Activated CD8-positive, alpha-beta memory T cell treated with anti-CD3 and anti-CD28 coated beads, Interleukin-2, amount 10 ng/mL, durations not matched to agents 7 days and 5 days (primary cell): ENCODE data around the gene SMIM5. TPM values are rescaled to one million over a fixed set of nuclear protein-coding genes. Genes with fewer than 3 reads are reported as not detected.

Experiments
- ATAC-seq: fragments of 150-1000 bp; cut with Tn5 transposase; one replicate; pipeline ENCODE4 v1.10.0; 2021; ENCODE audit warnings: moderate library complexity
- CTCF ChIA-PET: fragments of 350-600 bp; sonication (Branson Sonifier 250); formaldehyde crosslinking; loops from one replicate; lab custom pipeline; 2021; ENCODE audit warnings: antibody characterized with exemption; lab: Charles Lee
- DNase-seq: peaks from one replicate; pipeline ENCODE4 v3.0.0-alpha.2; 2020
- H3K27ac Mint-ChIP-seq: one replicate; pipeline ENCODE4 v1.8.0; 2021; ENCODE audit warnings: mild to moderate bottlenecking, mixed read lengths
- H3K27me3 Mint-ChIP-seq: one replicate; pipeline ENCODE4 v1.8.0; 2021; ENCODE audit warnings: mixed read lengths
- H3K36me3 Mint-ChIP-seq: one replicate; pipeline ENCODE4 v1.8.0; 2021; ENCODE audit warnings: mild to moderate bottlenecking, mixed read lengths
- H3K4me1 Mint-ChIP-seq: one replicate; pipeline ENCODE4 v1.8.0; 2021; ENCODE audit warnings: mixed read lengths
- H3K4me3 Mint-ChIP-seq: one replicate; pipeline ENCODE4 v1.8.0; 2021; ENCODE audit warnings: mild to moderate bottlenecking, moderate library complexity, mixed read lengths
- H3K9me3 Mint-ChIP-seq: one replicate; pipeline ENCODE4 v1.8.0; 2022; ENCODE audit warnings: low read depth, mixed read lengths
- total RNA-seq, 2 experiments: library from RNA; stranded (reverse); gene quantifications; one replicate each; pipeline ENCODE4 v1.2.3, GENCODE V29; 2021

SMIM5 gene
- total RNA-seq, 2 experiments from 2014 or later: 0.15 TPM; not detected in 1

DNA sequence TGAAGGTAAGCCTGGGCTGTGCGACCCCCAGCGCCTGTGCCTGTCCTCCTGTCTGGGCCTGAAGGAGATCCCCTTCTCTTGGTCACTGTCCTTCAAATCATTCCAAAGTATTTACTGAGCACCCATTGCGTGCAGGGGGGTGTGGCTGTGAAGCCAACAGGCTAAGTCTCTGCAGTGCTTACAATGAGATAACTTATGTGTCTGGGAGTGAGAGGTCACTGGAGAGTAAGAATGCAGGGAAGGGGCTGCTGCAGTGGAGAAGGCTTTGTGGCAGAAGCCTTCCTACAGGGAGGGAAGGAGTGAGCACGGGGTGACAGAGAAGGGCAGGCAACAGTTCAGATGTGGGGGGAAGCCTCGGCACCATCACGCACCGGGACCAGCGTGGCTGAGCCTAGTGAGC lies 11.2 kb upstream of the SMIM5 start:
- H3K27ac Mint-ChIP-seq: no peak overlapping the region
- no peak for ATAC-seq

DNA sequence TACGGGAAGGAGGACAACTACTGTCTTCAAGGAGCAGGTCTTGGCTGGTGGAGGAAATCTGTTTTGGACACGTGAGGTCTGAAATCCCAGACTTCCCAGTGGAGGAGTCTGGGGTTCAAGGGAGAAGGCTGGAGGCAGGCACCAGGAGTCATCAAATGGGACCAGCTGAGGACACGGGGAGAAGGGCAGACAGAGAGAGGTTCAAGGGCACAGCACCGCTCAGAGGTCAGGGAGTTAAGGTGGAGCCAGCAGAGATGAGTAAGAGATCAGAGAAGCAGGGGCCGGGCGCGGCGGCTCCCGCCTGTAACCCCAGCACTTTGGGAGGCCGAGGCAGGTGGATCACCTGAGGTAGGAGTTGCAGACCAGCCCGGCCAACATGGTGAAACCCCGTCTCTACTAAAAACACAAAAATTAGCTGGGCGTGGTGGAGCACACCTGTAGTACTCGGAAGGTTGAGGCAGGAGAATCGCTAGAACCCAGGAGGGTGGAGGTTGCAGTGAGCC lies 10.4 kb upstream of the SMIM5 start:
- ATAC-seq (no peak), DNase-seq (no peak)
- no peaks in the 10 kb centered on the region for H3K27me3 Mint-ChIP-seq
- H3K27ac Mint-ChIP-seq: no peak overlapping the region
- H3K36me3 Mint-ChIP-seq: no peaks in the 10 kb centered on the region
- H3K9me3 Mint-ChIP-seq: no peaks in the 10 kb centered on the region
- CTCF ChIA-PET: interaction anchor here (2.8 to 3.8 kb wide), 3 partner anchors 11 to 126 kb away, joined by 26 to 30 read pairs (median 29); partner anchors contain the start of gene SMIM5
- H3K4me1 Mint-ChIP-seq: no peaks in the 10 kb centered on the region
- no peak overlapping the region for H3K4me3 Mint-ChIP-seq

More for the DNA sequence above, 11.2 kb upstream of the SMIM5 start:
- Mint-ChIP-seq H3K4me3 (no peak overlapping the region), H3K4me1 (no peaks in the 10 kb centered on the region), H3K36me3 (no peaks in the 10 kb centered on the region), H3K27me3 (no peaks in the 10 kb centered on the region), H3K9me3 (no peaks in the 10 kb centered on the region)
- no peak for DNase-seq
- CTCF ChIA-PET: interaction anchor here (1.0 to 3.8 kb wide), 6 partner anchors 9 to 132 kb away, joined by 3 to 30 read pairs (median 12); partner anchors contain the start of gene SMIM5

DNA sequence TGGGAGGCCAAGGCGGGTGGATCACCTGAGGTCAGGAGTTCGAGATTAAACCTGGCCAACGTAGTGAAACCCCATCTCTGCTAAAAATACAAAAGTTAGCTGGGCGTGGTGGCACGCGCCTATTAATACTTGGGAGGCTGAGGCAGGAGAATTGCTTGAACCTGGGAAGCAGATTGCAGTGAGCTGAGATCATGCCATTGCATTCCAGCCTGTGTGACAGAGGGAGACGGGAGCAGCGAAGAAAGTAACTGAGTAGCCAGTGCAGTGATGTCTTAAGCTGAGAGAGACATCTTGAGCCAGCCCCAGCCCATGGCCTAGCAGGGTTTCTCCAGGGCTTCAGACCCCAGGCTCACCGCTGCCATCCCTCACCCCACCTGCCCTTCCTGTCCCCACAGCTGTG lies 9.8 kb upstream of the SMIM5 start:
- CTCF ChIA-PET: interaction anchor here (2.8 to 3.4 kb wide), 3 partner anchors 10 to 130 kb away, joined by 13 to 30 read pairs (median 26); partner anchors contain the start of gene SMIM5
- Mint-ChIP-seq H3K9me3 (no peaks in the 10 kb centered on the region), H3K27ac (no peak overlapping the region), H3K36me3 (no peaks in the 10 kb centered on the region), H3K4me3 (no peak overlapping the region), H3K27me3 (no peaks in the 10 kb centered on the region), H3K4me1 (no peaks in the 10 kb centered on the region)
- DNase-seq: no peak
- no peak for ATAC-seq

DNA sequence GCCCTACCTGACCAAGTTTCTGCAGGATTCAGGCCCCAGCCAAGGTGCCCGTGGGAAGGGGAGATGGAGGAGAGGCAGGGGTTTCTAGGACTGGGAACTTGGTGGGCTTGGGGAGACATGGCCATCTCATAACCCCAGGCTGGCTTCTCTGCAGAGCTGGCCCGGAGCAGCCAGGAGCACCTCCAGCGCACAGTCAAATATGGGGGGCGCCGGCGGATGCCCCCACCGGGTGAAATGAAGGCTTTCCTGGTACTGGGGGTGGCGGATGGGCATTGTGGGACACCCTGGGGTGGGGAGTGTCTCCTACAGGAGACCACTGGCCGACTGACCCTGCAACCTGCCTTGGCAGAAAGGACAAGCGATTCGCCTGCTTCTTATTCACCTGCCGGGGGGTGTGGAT lies 9.2 kb upstream of the SMIM5 start:
- CTCF ChIA-PET: interaction anchor here (0.9 to 3.4 kb wide), 5 partner anchors 10 to 129 kb away, joined by 3 to 30 read pairs (median 13); partner anchors contain the start of gene SMIM5
- no peaks in the 10 kb centered on the region for H3K36me3 Mint-ChIP-seq
- ATAC-seq (no peak), DNase-seq (no peak)
- no peak overlapping the region for H3K27ac Mint-ChIP-seq
- H3K9me3 Mint-ChIP-seq: no peaks in the 10 kb centered on the region
- H3K4me1 Mint-ChIP-seq: no peaks in the 10 kb centered on the region
- H3K27me3 Mint-ChIP-seq: no peaks in the 10 kb centered on the region
- H3K4me3 Mint-ChIP-seq: no peak overlapping the region

DNA sequence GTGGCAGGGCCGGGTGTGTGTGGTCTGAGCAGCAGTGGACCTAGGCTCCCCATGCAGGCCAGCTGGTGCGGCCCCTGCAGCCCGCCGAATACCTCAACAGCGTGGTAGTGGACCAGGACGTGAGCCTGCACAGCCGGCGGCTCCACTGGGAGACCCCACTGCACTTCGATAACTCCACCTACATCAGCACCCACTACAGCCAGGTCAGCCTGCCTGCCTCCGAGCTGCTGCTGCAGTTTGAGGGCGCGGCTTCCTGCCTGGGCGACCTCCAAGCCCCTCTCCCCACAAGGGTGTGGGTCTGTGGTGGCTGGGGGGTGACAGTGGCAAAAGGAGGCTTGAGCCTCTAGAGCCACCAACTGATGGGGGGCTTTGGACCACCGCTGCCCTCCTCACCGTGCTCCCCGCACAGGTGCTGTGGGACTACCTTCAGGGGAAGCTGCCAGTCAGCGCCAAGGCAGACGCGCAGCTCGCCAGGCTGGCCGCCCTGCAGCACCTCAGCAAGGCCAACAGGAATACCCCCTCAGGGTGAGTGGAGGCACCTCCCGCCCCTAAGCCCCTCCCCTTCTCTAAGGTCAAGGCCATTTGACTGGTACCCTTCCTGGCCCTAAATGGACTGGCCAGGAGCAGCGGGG lies 8.4 kb upstream of the SMIM5 start:
- no peak for ATAC-seq
- CTCF ChIA-PET: interaction anchor here (0.9 to 3.4 kb wide), 5 partner anchors 9 to 129 kb away, joined by 3 to 30 read pairs (median 13); partner anchors contain the start of gene SMIM5
- H3K27ac Mint-ChIP-seq: no peak overlapping the region
- no peaks in the 10 kb centered on the region for H3K9me3 Mint-ChIP-seq
- H3K4me1 Mint-ChIP-seq: no peaks in the 10 kb centered on the region
- H3K4me3 Mint-ChIP-seq: no peak overlapping the region
- H3K36me3 Mint-ChIP-seq: no peaks in the 10 kb centered on the region
- no peak for DNase-seq
- H3K27me3 Mint-ChIP-seq: no peaks in the 10 kb centered on the region

DNA sequence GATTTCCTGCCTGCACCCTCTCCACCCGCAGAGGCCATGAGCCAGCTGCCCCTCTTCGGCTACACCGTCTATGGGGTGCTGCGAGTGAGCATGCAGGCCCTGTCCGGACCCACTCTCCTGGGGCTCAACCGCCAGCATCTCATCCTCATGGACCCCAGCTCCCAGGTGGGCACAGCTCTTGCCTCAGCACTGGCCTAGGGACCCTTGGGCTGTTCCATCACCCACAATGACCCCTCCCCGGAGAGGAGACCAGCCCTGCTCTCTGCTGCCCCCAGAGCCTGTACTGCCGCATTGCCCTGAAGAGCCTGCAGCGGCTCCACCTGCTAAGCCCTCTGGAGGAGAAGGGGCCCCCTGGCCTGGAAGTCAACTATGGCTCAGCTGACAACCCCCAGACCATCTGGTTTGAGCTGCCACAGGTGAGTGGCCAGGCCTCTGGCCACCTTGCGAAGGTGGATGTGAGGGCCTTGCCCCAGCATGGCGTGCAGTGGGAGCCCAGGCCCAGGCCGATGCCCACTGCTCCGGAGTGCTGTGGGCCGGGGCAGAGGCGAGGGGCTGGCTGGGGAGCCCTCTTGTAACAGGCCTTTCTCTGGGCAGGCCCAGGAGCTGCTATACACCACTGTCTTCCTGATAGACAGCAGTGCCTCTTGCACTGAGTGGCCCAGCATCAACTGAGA lies 7.3 kb upstream of the SMIM5 start:
- CTCF ChIA-PET: interaction anchor here (0.8 to 3.4 kb wide), 7 partner anchors 8 to 128 kb away, joined by 3 to 26 read pairs (median 6); partner anchors contain the start of gene SMIM5
- peak; percentile 50 for DNase-seq
- H3K27me3 Mint-ChIP-seq: no peaks in the 10 kb centered on the region
- ATAC-seq: peak; percentile 69
- no peaks in the 10 kb centered on the region for H3K4me1 Mint-ChIP-seq
- no peaks in the 10 kb centered on the region for H3K9me3 Mint-ChIP-seq
- no peaks in the 10 kb centered on the region for H3K36me3 Mint-ChIP-seq
- no peak overlapping the region for H3K27ac Mint-ChIP-seq
- no peak overlapping the region for H3K4me3 Mint-ChIP-seq

DNA sequence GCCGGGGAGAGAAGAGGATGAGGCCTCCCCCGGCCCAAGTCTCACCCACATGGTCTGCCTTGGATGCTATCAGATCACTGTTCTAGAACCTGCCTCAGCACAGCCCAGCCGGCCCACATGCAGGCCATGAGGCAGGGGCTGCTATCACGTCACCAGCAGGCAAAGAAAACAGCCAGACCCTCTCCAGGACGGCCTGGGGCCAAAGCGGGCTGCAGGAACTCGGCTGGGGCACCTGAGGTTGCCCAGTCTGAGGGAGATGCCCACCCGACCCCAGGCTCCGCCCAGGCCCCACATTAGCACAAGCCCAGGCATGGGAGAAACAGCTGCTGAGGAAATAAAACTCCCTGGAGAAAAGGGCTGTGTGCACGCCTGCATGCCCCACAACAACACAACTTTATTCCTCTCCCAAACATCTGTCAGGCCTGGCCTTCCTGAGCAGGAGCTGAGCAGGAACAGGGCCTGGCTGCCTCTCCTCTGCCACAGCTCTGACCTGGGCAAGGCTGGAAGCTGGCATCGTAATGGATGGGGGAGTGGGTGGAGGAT lies 6.7 kb upstream of the SMIM5 start:
- DNase-seq (no peak), ATAC-seq (no peak)
- Mint-ChIP-seq H3K36me3 (no peaks in the 10 kb centered on the region), H3K4me1 (no peaks in the 10 kb centered on the region), H3K27me3 (no peaks in the 10 kb centered on the region), H3K9me3 (no peaks in the 10 kb centered on the region), H3K4me3 (no peak overlapping the region), H3K27ac (no peak overlapping the region)
- CTCF ChIA-PET: interaction anchor here (1.0 to 3.4 kb wide), 4 partner anchors 25 to 127 kb away, joined by 3 to 13 read pairs (median 4); no protein-coding TSS in a partner anchor

DNA sequence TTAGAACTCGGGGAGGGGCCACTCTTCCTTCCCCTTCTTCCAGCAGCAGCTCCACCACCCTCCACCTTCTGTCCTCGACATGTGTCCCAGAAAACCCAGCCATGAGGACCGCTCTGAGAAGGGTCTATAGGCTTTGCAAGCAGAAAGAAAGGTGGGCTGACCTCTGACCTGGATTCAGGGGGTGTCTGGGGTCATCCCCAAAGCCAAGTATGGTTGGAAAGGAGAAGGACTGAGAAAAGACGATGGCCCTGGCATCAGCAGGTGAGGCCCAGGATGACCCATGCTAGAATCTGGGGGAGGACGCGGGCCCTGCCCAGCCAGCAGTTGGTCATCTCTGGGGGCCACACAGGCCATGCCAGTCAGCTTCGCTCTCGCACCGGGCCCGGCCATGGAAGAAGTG lies 6.1 kb upstream of the SMIM5 start:
- ATAC-seq (no peak), DNase-seq (no peak)
- H3K27me3 Mint-ChIP-seq: no peaks in the 10 kb centered on the region
- no peak overlapping the region for H3K27ac Mint-ChIP-seq
- H3K4me1 Mint-ChIP-seq: no peaks in the 10 kb centered on the region
- H3K36me3 Mint-ChIP-seq: no peaks in the 10 kb centered on the region
- no peak overlapping the region for H3K4me3 Mint-ChIP-seq
- H3K9me3 Mint-ChIP-seq: no peaks in the 10 kb centered on the region
- CTCF ChIA-PET: interaction anchor here (1.0 to 1.8 kb wide), 4 partner anchors 10 to 123 kb away, joined by 3 to 6 read pairs (median 4); no protein-coding TSS in a partner anchor

DNA sequence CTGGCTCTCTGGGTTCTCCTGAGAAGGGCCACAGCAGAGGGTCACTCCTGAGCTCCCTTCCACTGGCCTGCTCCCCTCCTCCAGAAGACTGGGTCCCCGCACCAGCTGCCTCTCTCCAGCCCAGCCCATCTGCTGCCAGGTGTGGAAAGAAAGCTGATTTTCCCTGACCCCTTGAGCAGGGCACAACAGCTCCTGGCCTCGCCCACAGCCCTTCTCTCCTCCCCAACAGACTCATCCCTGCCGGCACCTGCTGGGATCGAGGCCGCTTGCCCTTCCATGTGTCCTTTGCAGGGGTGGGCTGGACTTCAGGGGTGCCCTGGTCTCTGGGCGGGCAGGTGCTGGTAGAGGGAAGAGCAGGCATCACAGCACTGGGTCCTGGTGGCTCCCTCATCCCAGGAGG lies 4.8 kb upstream of the SMIM5 start:
- Mint-ChIP-seq H3K9me3 (no peaks in the 10 kb centered on the region), H3K36me3 (no peaks in the 10 kb centered on the region), H3K4me1 (no peaks in the 10 kb centered on the region), H3K4me3 (no peak overlapping the region), H3K27me3 (no peaks in the 10 kb centered on the region), H3K27ac (no peak overlapping the region)
- DNase-seq (no peak), ATAC-seq (no peak)
- CTCF ChIA-PET: interaction anchor here (0.8 to 7.9 kb wide), 4 partner anchors 12 to 119 kb away, joined by 3 to 218 read pairs (median 8); no protein-coding TSS in a partner anchor

DNA sequence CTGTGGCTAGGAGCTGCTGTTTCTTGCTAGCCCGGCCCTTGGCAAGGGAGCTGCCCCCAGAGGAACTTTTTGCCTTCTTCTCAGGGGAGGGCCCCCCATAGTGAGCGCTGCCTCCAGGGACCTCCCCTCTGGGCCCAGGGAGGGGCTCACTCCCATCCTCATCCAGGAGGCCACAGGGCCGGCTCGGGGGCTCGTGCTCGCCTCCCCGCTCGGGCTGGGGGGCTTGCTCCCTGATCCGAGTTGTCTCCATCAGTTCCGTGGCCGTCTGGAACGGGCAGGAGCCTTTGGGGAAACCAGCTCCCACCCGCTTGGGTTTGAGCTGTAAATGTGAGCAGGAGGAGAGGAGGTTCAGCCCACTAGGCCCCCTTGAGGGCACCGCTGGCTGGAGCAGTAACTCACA lies 4.1 kb upstream of the SMIM5 start:
- no peak for DNase-seq
- H3K27ac Mint-ChIP-seq: no peak overlapping the region
- no peaks in the 10 kb centered on the region for H3K9me3 Mint-ChIP-seq
- no peaks in the 10 kb centered on the region for H3K36me3 Mint-ChIP-seq
- H3K4me1 Mint-ChIP-seq: no peaks in the 10 kb centered on the region
- CTCF ChIA-PET: interaction anchor here (0.6 to 7.9 kb wide), 6 partner anchors 20 to 118 kb away, joined by 3 to 218 read pairs (median 6); no protein-coding TSS in a partner anchor
- no peak overlapping the region for H3K4me3 Mint-ChIP-seq
- no peaks in the 10 kb centered on the region for H3K27me3 Mint-ChIP-seq
- ATAC-seq: no peak

DNA sequence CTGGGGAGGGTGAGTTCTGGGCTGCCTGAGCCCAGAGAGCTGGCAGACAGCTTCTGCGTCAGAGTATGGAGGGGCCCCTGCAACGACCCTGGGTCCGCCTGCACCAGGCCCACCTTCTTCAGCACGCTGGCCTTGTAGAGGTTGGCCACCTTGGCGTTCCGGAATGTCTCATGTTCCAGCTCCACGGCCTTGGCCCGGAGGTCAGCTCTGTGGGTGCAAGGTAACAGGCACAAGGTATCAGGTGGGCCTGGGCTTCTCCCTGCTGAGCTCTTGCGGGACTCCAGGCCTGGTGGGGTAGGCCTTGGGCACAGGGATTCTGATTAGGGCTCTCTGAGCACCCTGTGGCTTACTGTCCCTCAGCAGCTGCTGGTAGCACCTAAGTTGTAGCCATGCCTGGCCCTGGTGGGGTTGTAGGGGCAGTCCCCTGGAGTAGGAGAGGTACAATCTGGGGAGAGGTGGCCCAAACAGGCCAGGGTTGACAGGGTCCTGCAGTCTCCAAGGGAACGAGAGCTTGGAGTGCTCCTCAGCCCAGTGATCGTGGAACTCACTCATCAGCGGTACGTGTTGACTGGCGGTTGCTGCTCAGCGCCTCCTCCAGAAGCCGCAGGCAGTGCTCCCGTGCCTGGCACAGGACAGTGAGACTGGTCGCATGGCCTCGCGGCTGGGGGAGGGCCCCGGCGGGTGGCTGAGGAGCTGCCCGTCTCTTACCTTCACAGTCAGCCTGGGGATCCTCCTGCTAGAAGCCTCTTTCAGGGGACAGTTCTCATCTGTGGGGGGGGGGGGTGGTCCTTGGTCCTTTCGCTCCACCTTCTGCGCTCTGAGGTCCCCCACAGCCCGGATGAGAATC lies 2.9 kb upstream of the SMIM5 start:
- no peak overlapping the region for H3K27ac Mint-ChIP-seq
- DNase-seq (no peak), ATAC-seq (no peak)
- H3K4me1 Mint-ChIP-seq: no peaks in the 10 kb centered on the region
- H3K36me3 Mint-ChIP-seq: no peaks in the 10 kb centered on the region
- H3K4me3 Mint-ChIP-seq: no peak overlapping the region
- no peaks in the 10 kb centered on the region for H3K27me3 Mint-ChIP-seq
- CTCF ChIA-PET: interaction anchor here (0.7 to 7.9 kb wide), 8 partner anchors 9 to 123 kb away, joined by 3 to 218 read pairs (median 6); no protein-coding TSS in a partner anchor
- no peaks in the 10 kb centered on the region for H3K9me3 Mint-ChIP-seq

DNA sequence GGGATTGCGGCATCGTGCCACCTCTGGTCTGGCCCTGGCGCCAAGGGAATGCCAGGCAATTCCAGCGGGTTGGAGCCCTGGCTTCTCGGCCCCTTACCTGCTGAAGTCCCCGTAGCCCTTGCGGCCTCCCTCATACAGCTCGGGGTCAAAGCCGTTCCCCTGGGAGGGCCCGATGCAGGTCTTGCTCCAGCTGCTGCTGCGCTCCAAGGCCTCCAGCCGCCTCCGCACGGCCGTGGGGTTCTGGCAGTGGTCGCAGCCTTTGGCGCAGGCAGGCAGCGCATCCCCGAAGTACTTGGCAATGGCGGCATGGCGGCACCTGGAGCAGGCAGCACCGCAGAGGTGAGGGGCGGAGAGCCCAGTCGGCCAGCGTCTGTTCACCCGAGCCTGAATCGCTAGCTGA lies 1.9 kb upstream of the SMIM5 start:
- Mint-ChIP-seq H3K4me3 (no peak overlapping the region), H3K9me3 (no peaks in the 10 kb centered on the region), H3K27me3 (no peaks in the 10 kb centered on the region), H3K36me3 (no peaks in the 10 kb centered on the region), H3K27ac (no peak overlapping the region), H3K4me1 (no peaks in the 10 kb centered on the region)
- CTCF ChIA-PET: interaction anchor here (1.2 to 7.9 kb wide), 6 partner anchors 10 to 123 kb away, joined by 4 to 218 read pairs (median 33); no protein-coding TSS in a partner anchor
- DNase-seq (no peak), ATAC-seq (no peak)
